NCI-H146 (cell line): ENCODE data around the gene WWOX.
A peak's percentile ranks its signal among the peaks of the same experiment; 100 is the strongest.

Experiments
- DNase-seq: peaks from one replicate; lab custom pipeline; 2025; lab: John Stamatoyannopoulos, UW

Gene WWOX

DNA sequence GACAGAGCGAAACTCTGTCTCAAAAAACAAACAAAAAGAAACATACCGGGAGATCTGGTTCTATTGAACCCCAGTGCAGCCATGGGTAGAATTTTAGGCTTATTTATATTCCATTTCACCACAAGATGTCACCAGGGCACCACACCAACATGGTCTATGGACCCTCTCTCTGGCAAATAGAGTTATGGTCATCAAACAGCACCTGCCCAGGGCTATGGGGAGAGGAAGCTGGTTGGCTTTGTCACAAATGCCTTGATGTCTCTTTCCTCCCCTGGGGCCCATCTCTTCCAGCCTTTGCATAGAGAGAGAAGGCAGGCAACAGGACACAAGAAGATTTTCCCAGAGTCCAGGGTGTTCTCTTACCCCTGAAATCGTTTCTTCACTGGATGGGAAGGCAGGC, 128.4 kb downstream of the WWOX start:
- peak; percentile 36 for DNase-seq

- DNase-seq = no peak
Observed at GRCh38 chr16:78228704-78229103, 129.2 kb downstream of the WWOX start.

DNA sequence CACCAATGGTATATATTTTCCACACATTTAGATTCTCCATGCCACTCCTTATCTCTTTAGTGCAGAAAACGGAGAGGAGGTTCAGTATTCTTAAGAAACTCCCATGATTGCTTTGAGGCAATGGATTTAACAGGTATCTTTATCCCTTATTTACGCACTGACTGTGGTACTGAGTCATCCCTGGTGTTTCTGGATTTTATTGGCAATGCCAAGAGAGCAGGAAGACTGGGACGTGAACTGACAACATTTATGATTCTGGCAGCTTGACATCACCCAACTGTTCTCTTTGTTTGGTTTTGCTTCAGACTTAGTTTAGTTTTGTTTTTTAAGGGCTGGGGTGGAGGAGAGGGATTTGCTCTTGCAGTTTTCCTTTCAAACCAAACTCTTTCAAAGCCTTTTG, 131.4 kb downstream of the WWOX start:
- DNase-seq = no peak

- peak; percentile 65 for DNase-seq
Observed at GRCh38 chr16:78235168-78235800, 135.8 kb downstream of the WWOX start.

GRCh38 chr16:78235876-78236275, 136.4 kb downstream of the WWOX start:
- no peak for DNase-seq

DNA sequence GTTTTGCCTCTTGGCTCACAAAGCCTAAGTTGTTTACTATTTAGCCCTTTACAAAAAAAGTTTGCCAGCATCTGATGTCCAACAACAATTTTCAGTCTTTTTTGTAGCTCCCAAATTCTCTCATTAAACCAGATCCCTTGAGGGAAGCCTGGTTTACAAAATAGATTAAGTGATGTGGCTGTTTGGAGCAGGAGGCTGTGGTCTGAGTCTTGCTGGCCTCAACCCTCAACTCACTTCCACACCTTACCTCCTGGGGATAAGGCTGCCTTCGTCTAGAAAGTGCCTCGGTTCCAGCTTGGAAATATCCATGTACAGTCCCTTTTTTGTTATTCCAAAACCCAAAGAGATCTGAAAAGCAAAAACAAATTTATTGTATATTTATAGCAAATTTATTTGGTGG, 138.4 kb downstream of the WWOX start:
- DNase-seq = no peak

DNA sequence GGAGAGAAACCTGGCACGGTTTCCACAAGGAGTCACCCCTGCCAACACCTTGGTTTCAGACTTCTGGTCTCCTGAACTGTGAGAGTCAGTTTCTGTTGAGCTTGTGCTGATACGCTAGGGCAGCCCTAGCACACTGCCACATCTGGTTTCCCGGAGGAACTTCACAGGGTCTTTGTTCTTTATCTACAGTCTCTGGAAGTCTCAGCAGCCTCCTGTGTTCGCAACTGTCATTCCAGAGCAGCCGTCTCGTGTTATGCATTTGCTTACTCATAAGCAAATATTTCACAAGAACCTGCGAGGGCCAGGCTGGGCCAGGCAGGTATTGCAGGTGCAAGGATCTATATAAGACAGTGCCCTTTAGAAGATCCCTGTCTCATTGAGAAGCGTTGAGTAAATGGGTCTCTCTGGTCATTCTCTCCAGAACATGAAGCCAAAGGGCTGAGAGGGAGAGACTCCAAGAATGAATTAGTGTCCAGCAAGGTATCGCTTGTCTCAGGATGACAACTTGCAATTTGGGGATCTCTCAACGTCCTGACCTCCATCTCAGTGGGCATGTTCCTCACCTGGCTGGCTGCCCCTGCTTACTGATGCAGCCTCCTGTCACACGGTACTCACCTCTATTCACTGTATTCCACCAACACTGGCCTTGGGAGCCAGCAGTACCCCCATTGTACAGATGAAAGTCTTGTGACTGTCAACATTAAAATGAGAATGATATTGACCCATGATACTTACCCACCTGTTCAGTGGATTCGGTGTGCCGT, 141.2 kb downstream of the WWOX start:
- DNase-seq = no peak

- no peak for DNase-seq
Observed at GRCh38 chr16:78242239-78242630, 142.8 kb downstream of the WWOX start.

DNA sequence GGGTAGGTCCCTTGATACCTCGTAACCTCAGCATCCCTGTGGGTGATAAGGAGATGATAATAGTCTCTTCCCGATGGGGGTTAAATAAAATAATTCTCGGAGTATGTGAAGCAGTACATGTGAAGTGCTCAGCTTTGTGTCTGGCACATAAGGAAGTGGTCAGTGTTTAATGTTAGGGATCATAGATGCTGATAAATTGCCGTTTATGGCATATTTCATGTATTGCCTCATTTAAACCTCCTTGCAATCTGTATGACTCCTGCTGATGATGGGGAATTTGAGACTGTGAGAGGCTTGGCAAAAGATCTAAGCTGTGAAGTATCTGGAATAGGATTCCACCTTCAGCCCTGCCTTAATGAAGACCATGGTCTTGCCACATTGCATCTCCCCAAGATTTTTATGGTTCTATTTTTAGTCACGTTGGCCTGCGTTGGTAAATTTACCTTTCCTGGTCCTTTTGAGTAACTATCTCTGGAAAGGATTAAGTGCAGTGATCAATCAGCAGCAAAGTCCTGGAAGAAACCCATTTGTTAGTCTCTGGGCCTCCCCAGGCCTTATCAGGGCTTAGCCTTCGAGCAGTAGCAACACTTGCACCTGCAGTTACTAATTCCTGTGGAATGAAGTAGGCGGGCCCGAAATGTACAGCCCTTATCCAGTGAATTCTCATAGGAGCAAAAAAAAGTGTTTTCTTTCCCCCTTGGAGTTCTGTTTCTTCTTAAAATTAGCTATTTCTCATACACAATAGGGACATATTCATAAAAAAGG, 144.9 kb downstream of the WWOX start:
- no peak for DNase-seq

DNA sequence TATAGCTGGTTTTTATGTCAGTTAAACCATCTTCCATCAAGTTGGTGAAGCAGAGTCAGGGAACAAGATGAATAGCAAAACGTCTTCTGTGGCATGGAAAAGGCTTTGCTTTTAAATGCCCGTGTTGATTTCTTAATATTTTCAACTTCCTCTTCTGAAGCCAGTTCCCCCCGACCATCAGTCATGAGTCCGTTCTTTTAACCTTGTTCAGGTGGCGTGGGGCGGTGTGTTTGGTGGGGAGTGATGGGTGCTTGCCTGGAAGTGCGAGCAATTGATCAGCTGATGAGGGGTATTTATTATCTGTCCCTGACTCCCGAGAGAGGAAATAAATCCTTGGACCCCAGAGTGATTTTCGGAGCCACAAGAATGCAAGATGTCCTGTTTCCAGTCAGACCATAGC, 147.1 kb downstream of the WWOX start:
- no peak for DNase-seq

- no peak for DNase-seq
Observed at GRCh38 chr16:78249056-78249455, 149.6 kb downstream of the WWOX start.

DNA sequence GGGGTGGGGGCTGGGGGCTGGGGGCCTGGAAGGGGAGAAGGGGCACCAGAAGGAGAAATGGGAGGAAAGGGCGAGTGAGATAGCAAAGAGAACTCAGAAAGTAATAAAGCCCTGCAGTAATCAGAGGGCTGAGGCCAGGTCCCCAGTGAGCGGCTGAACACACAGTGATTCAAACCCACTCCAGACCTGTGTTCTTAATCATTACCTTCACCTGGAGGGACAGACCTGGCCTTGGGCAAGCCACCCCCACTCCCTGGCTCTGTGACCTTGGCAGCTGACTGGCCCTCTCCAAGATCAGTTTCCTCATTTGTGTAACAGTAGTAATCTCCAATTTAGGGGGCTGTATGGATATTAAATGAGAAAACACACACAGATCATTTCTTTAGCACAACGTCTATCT, 150.4 kb downstream of the WWOX start:
- no peak for DNase-seq

DNA sequence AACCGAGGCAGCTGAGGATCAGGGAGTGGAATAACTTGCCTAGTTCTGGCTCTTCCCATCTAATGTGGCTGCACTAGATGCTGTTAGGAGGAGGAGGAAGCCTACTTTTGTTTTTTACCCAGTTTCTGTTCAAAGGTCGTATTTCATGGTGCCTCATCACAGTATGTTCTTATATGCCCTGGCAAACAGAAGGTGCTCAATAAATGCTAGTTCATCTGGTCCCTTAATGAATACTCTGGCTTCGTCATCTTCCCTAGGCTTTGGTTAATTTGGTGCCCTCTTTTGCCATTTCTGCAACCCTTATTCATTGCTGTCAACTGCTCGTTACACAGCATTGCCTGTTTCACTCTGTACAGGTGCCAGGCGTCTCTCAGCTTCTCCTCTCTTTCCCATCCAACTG, 151.7 kb downstream of the WWOX start:
- DNase-seq = no peak

DNA sequence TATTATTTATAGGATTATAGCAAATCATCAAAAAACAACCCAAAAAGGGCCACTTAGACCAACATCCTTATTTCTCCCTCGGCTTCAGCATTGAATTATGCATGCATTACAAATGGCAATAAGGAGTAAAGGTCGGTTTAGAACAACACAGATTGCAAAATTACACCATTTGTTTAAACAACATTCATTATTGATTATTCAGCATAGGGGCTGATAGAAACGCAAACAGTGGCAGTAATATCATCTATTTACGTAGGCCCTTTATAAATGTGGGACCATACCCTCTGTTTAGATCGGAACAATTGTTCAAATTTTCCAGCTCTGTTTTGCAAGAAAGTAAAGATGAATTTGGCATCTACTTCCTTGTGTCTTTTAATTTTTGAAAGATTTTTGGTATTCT, 153.3 kb downstream of the WWOX start:
- DNase-seq = peak; percentile 54

DNA sequence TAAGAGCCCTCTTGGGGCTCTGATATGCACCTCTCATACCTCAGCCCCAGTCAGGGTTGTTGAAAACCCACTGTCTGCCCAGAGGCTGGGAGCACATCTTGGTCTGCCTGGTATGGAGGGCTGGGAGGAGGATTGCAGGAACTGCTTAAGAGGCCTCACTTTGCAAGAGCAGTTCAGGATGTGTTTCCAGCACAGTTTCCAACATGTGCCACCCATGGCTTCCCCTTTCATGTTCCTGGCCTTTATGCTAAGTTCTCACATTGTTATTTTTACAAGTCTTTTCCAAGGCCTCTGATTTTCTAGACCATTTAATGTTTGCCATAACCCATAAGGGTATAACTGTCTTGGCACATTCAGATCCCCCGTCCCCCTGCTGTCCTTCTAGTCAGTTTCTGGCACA, 155.4 kb downstream of the WWOX start:
- DNase-seq = no peak

- DNase-seq = no peak
Observed at GRCh38 chr16:78256686-78257375, 157.4 kb downstream of the WWOX start.

DNA sequence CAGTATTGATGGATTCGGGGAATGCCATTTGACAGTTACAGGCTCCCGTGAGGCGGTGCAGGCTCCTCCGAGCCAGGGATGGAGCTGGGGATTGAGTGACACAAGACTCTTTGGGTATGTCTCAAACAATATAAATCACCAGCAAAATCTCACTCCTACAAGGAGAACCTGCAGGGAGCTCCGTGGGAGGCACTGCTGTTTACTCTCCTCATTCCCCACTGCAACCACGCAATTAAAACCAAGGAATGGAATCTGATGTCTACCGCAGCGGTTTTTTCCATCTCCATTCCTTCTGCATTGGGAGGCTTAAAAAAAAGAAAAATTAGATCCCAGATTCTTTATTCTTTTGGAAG, 157.9 kb downstream of the WWOX start:
- peak; percentile 5 for DNase-seq

GRCh38 chr16:78258375-78259065, 159.1 kb downstream of the WWOX start:
- no peak for DNase-seq

GRCh38 chr16:78259873-78260272, 160.4 kb downstream of the WWOX start:
- peak; percentile 8 for DNase-seq

DNA sequence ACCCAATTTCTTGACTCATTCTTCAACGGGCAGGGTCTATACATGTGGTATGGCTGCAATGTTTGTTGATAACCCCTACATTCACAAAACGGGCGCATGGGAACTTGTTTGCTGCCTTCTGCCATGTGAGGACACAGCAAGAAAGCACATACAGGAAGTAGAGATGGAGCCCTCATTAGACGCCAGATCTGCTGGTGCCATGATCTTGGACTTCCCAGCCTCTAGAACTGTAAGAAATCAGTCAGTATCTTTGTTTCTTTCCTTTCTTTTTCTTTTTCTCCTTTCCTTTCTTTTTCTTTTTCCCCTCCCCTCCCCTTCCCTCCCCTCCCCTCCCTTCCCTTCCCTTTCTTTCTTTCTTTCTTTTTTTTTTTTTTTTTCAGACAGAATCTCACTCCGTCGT, 165.2 kb downstream of the WWOX start:
- no peak for DNase-seq

- no peak for DNase-seq
Observed at GRCh38 chr16:78269256-78269655, 169.8 kb downstream of the WWOX start.

DNA sequence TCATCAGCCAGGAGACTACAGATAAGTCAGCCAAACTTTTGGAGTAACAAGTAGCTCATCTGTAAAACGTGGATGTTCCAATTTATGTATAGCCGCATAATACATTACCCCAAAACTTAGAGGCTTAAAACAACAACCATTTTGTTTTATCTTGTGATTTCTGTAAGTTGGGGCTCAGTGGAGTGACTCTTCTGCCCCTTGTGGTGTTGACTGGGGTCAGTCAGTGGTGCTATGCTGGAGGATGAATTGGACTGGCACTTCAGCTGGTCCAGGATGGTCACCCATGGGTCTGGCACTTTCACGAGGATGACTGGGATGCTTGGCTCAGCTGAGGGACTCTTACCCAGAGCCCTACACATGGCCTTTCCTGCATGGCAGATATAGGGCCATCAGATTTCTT, 172.5 kb downstream of the WWOX start:
- DNase-seq = no peak
